ENCODE data around the gene RNASEL. TPM values are rescaled to one million over a fixed set of nuclear protein-coding genes. Genes with fewer than 3 reads are reported as not detected.

Gene RNASEL
- total RNA-seq, 2 experiments from 2014 or later, result 11.4 to 13.2 TPM

DNA sequence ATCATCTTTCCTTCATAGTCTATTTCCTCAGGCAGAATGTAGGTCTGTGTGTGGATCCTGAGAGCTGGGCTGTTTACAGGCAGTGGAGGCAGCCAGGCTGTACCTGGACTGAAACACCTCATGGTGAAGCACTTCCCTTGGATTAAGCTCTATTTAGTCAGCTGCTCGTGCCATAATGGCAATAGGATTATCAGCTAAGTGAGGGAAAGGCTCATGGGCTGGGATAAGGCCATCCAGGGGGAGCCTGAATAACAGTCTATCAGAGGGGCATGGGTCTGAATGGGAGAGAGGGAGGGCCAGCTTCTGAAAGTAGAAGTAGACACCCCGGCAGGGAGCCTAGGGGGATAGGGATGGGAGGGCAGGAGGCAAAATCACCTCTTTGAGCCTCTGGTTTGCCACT, 8.3 kb downstream of the RNASEL start:
- H3K4me3 Mint-ChIP-seq, result no peak overlapping the region
- DNase-seq (no peak), ATAC-seq (ENCODE audit: low read depth) (no peak)
- POLR2A ChIA-PET, result no interaction called here
- H3K27me3 Mint-ChIP-seq, result no peaks in the 10 kb centered on the region
- peaks cover 52% of the 10 kb centered on the region for H3K36me3 Mint-ChIP-seq
- no peak overlapping the region for H3K27ac Mint-ChIP-seq
- H3K9me3 Mint-ChIP-seq, result no peaks in the 10 kb centered on the region
- H3K4me1 Mint-ChIP-seq, result peaks cover 12% of the 10 kb centered on the region

DNA sequence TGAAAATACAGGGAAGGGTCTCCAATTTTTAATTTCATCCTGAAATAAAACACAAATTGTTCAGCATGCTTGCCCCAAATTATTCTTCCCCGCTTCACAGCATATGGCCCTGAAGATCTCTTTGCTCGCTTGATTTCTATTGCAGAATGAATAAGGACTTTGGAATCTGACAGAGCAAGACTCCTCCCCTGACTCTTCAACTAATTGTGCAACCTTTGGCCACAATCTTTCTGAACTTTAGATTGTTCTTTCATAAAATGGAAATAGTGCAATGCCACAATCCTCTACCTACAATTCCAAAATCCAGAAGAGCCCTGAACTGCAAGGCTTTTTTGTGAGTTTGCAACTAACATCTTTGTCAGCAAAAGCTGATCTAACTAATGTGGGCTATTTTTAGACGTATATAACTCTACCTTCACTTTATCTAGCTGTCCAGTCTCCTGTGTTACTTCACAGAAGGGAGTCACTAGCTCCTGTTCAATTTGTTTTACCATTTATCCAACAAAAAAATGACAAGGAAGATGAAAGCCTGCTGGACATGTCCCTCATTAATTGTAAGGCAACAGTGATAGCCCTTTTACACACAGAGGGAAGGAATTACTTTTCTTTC, 13.4 kb downstream of the RNASEL start:
- H3K4me3 Mint-ChIP-seq, result no peak overlapping the region
- H3K36me3 Mint-ChIP-seq, result peaks cover 33% of the 10 kb centered on the region

DNA sequence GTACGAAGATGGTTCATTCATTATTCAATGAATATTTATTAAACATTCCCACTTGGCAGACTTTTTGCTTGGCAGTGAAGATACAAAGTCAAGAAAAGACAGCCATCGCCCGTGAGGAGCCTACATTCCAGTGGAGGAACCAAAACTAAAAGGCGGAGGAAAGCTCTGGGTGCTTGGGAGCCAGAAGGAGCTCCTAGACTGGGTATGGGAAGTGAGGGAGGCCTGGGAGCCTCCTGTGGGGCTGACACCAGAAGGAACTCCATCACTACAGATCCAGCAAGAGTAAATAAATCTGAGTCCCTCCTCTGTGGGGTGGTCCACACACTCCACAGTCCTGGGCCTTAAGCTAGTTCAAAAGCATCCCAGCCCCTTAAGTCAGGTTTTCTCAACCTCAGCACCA, 14.9 kb downstream of the RNASEL start:
- Mint-ChIP-seq H3K36me3 (peaks cover 20% of the 10 kb centered on the region), H3K27ac (no peak overlapping the region), H3K4me1 (no peaks in the 10 kb centered on the region), H3K9me3 (no peaks in the 10 kb centered on the region), H3K4me3 (no peak overlapping the region), H3K27me3 (no peaks in the 10 kb centered on the region)
- ATAC-seq (ENCODE audit: low read depth) (no peak), DNase-seq (no peak)
- POLR2A ChIA-PET, result no interaction called here

More for the DNA sequence above, 13.4 kb downstream of the RNASEL start:
- DNase-seq (no peak), ATAC-seq (ENCODE audit: low read depth) (no peak)
- POLR2A ChIA-PET, result no interaction called here
- peaks cover 4% of the 10 kb centered on the region for H3K4me1 Mint-ChIP-seq
- no peaks in the 10 kb centered on the region for H3K27me3 Mint-ChIP-seq
- no peaks in the 10 kb centered on the region for H3K9me3 Mint-ChIP-seq
- H3K27ac Mint-ChIP-seq, result no peak overlapping the region

- POLR2A ChIA-PET, result no interaction called here
- Mint-ChIP-seq H3K36me3 (peaks cover 6% of the 10 kb centered on the region), H3K4me3 (no peak overlapping the region), H3K4me1 (no peaks in the 10 kb centered on the region), H3K27me3 (peaks cover 5% of the 10 kb centered on the region), H3K27ac (no peak overlapping the region), H3K9me3 (no peaks in the 10 kb centered on the region)
- DNase-seq (no peak), ATAC-seq (ENCODE audit: low read depth) (no peak)
Observed at GRCh38 chr1:182570611-182570970, 18.5 kb downstream of the RNASEL start.

DNA sequence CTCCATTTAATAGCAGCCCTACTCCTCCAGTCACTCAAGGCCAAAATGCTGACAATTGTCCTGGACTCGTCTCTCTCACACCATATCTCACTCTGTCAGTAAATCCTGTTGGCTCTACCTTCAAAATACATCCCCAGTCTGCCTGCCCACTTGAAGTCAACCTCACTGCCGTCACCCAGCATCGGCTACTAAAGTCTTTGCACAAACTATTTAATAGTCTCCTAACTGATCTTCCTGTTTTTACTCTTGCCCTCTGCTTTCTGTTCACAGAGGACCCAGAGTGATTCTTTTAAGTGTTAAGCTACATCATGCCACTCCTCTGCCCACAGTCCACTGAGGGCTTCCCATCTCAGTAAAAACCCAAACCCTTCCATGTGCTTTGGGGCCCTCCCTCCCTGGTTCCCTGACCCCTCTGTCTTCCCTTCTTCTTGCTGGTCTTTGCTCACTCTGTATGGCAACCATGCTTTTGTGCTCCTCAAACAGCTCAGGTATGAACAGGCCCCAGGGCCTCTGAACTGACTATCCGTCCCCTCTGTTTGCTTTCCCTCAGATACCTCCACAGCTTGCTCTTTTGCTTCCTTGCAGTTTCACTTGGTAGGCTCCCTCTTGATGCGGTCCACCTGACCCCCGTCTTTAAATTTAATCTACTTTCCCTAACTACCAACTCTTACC, 19.0 kb downstream of the RNASEL start:
- Mint-ChIP-seq H3K4me1 (no peaks in the 10 kb centered on the region), H3K27me3 (peaks cover 6% of the 10 kb centered on the region), H3K9me3 (peaks cover 1% of the 10 kb centered on the region), H3K27ac (no peak overlapping the region), H3K36me3 (peaks cover 2% of the 10 kb centered on the region), H3K4me3 (no peak overlapping the region)
- ATAC-seq (ENCODE audit: low read depth), result no peak
- no peak for DNase-seq
- POLR2A ChIA-PET, result no interaction called here

- Mint-ChIP-seq H3K27me3 (peaks cover 7% of the 10 kb centered on the region), H3K9me3 (peaks cover 1% of the 10 kb centered on the region), H3K36me3 (peaks cover 1% of the 10 kb centered on the region), H3K27ac (no peak overlapping the region), H3K4me3 (no peak overlapping the region), H3K4me1 (no peaks in the 10 kb centered on the region)
- ATAC-seq (ENCODE audit: low read depth), result no peak
- DNase-seq, result no peak
- POLR2A ChIA-PET, result no interaction called here
Observed at GRCh38 chr1:182568647-182569284, 20.3 kb downstream of the RNASEL start.

DNA sequence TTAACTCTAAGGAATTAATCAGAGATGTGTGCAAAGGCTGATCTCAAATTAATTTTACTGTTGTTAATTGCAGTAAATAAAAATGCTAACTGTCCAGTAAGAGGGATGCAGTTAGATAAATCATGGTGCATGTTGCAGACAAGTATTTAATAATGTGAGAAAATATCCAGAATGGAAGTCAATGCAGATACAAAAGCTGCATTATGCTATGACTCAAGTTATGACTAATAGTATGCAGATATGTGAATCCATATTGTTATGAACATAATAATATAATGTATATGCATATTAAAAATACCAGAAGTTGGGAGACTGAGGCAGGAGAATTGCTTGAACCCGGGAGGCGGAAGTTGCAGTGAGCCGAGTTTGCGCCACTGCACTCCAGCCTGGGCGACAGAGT, 21.4 kb downstream of the RNASEL start:
- POLR2A ChIA-PET, result no interaction called here
- Mint-ChIP-seq H3K36me3 (no peaks in the 10 kb centered on the region), H3K27ac (no peak overlapping the region), H3K27me3 (peaks cover 7% of the 10 kb centered on the region), H3K9me3 (peaks cover 1% of the 10 kb centered on the region), H3K4me1 (no peaks in the 10 kb centered on the region), H3K4me3 (no peak overlapping the region)
- ATAC-seq (ENCODE audit: low read depth) (no peak), DNase-seq (no peak)

GRCh38 chr1:182565537-182565936, 23.5 kb downstream of the RNASEL start:
- no peak for ATAC-seq (ENCODE audit: low read depth)
- H3K4me3 Mint-ChIP-seq, result no peak overlapping the region
- no peak overlapping the region for H3K27ac Mint-ChIP-seq
- peaks cover 7% of the 10 kb centered on the region for H3K27me3 Mint-ChIP-seq
- H3K36me3 Mint-ChIP-seq, result no peaks in the 10 kb centered on the region
- peaks cover 1% of the 10 kb centered on the region for H3K9me3 Mint-ChIP-seq
- DNase-seq, result no peak
- no peaks in the 10 kb centered on the region for H3K4me1 Mint-ChIP-seq
- POLR2A ChIA-PET, result no interaction called here

GRCh38 chr1:182564406-182565004, 24.6 kb downstream of the RNASEL start:
- no peaks in the 10 kb centered on the region for H3K4me1 Mint-ChIP-seq
- no peaks in the 10 kb centered on the region for H3K36me3 Mint-ChIP-seq
- H3K27ac Mint-ChIP-seq, result no peak overlapping the region
- H3K4me3 Mint-ChIP-seq, result no peak overlapping the region
- peaks cover 7% of the 10 kb centered on the region for H3K27me3 Mint-ChIP-seq
- no peak for DNase-seq
- ATAC-seq (ENCODE audit: low read depth), result no peak
- POLR2A ChIA-PET, result no interaction called here
- peaks cover 1% of the 10 kb centered on the region for H3K9me3 Mint-ChIP-seq

- H3K27ac Mint-ChIP-seq, result no peak overlapping the region
- peaks cover 7% of the 10 kb centered on the region for H3K27me3 Mint-ChIP-seq
- no peak overlapping the region for H3K4me3 Mint-ChIP-seq
- POLR2A ChIA-PET, result no interaction called here
- DNase-seq (no peak), ATAC-seq (ENCODE audit: low read depth) (no peak)
- peaks cover 2% of the 10 kb centered on the region for H3K4me1 Mint-ChIP-seq
- H3K9me3 Mint-ChIP-seq, result peaks cover 5% of the 10 kb centered on the region
- H3K36me3 Mint-ChIP-seq, result no peaks in the 10 kb centered on the region
Observed at GRCh38 chr1:182563095-182563494, 26.0 kb downstream of the RNASEL start.

DNA sequence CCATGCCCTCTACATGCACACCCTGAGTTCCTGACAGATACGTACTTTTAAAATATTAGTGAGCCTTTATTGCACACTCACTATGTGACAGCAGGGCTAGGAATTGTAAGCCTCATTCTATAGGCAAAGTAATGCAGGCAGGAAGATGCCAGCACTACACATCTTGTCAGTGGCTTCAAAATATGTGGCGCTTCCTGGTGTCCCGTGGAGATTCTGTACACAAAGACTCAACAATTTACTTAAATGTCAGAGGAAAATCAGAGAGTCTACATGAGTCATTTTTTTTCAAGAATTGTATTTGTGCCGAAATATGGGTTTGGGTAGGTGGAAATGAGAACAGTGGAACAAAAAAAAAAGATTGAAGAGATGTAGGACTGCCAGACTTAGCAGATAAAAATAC, 27.6 kb downstream of the RNASEL start:
- H3K36me3 Mint-ChIP-seq, result no peaks in the 10 kb centered on the region
- no peak overlapping the region for H3K4me3 Mint-ChIP-seq
- H3K27ac Mint-ChIP-seq, result no peak overlapping the region
- peaks cover 6% of the 10 kb centered on the region for H3K9me3 Mint-ChIP-seq
- ATAC-seq (ENCODE audit: low read depth), result no peak
- peaks cover 2% of the 10 kb centered on the region for H3K27me3 Mint-ChIP-seq
- POLR2A ChIA-PET, result no interaction called here
- no peak for DNase-seq
- H3K4me1 Mint-ChIP-seq, result peaks cover 2% of the 10 kb centered on the region

DNA sequence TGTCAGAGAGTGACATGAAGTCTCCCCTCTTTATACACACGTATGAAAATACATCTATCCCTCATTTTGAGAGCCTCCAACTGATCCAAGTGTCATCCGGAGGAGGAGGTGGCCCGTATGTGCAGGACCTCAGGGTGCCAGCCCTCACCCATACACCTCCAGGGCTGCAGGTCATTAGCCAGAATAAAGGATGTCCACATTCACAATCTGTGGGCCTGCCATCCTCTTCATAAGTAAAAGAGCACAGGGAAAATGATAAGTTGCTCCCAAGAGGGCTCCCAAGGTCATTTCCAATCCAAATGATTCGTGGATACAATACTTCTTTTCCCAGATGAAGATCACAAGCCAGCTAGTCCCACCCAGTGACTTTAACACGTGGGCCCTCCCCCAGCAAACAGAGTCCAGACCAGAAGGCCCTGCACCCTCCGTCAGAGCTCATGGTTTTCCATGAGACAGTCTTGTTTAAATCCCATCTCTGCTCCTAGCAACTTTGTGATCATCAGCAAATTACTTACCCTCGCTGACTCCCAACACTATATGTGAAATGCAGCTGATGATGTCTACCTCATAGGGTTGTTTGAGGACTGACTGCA, 28.6 kb downstream of the RNASEL start:
- H3K9me3 Mint-ChIP-seq, result peaks cover 6% of the 10 kb centered on the region
- no peak overlapping the region for H3K4me3 Mint-ChIP-seq
- peaks cover 2% of the 10 kb centered on the region for H3K27me3 Mint-ChIP-seq
- no peak overlapping the region for H3K27ac Mint-ChIP-seq
- H3K4me1 Mint-ChIP-seq, result peaks cover 2% of the 10 kb centered on the region
- POLR2A ChIA-PET, result no interaction called here
- DNase-seq (no peak), ATAC-seq (ENCODE audit: low read depth) (no peak)
- no peaks in the 10 kb centered on the region for H3K36me3 Mint-ChIP-seq

DNA sequence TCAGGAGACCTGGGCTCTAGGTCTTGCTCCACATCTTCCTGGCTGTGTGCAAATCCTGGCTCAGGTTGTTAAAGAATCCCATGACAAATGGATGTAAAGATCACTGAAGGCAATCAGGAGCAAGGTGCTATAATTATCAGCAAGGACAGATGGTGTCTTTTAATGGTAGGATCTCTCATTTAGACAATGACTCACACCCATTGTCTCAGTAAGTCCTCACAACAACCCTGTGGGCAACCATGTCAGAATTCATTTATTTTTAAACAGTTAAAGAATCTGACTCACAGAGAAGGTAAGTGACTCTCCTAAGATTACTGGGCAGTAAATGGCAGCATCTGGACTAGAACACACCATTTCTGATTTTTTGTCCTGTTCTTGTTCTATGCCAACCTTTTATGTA, 32.8 kb downstream of the RNASEL start:
- POLR2A ChIA-PET, result no interaction called here
- no peak overlapping the region for H3K27ac Mint-ChIP-seq
- ATAC-seq (ENCODE audit: low read depth), result no peak
- no peak overlapping the region for H3K4me3 Mint-ChIP-seq
- H3K4me1 Mint-ChIP-seq, result peaks cover 2% of the 10 kb centered on the region
- peaks cover 3% of the 10 kb centered on the region for H3K27me3 Mint-ChIP-seq
- H3K9me3 Mint-ChIP-seq, result peaks cover 8% of the 10 kb centered on the region
- no peak for DNase-seq
- no peaks in the 10 kb centered on the region for H3K36me3 Mint-ChIP-seq

GRCh38 chr1:182555493-182555892, 33.6 kb downstream of the RNASEL start:
- Mint-ChIP-seq H3K27me3 (peaks cover 3% of the 10 kb centered on the region), H3K9me3 (peaks cover 8% of the 10 kb centered on the region), H3K36me3 (no peaks in the 10 kb centered on the region), H3K27ac (no peak overlapping the region), H3K4me3 (no peak overlapping the region), H3K4me1 (peaks cover 2% of the 10 kb centered on the region)
- DNase-seq (no peak), ATAC-seq (ENCODE audit: low read depth) (no peak)
- POLR2A ChIA-PET, result no interaction called here

All from activated naive CD8-positive, alpha-beta T cell treated with anti-CD3 and anti-CD28 coated beads, Interleukin-2, amount 10 ng/mL, durations not matched to agents 7 days and 5 days (primary cell).